ENCODE measurements around the gene ADSL.

ADSL gene

DNA sequence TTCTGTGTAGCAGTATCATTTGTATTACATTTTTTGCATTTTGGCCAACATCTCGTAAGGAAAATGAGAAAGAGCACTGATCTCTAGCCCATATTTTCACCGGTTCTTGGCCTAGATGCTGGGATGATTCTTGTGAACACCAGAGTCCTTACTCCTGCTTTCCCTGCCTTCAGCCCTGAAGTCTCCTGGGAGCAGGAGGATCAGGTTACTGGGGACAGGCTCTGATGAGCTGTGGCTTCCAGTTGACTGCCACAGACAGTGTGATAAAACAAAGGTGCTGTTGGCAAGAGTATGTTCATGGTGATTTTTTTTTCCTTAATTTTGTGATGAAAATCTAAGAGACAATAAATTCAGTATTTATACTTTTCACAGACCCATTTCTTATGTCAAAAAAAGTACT, 34.2 kb upstream of the ADSL start:
- H3K4me1 ChIP-seq (ENCODE audit: insufficient read depth, poor library complexity, severe bottlenecking): no peaks in the 10 kb centered on the region
- no peak overlapping the region for H3K4me3 ChIP-seq (ENCODE audit: severe bottlenecking)
- no peak for TF ChIP-seq CTCF (IDR thresholded peaks at IDR 0.05; ENCODE audit: poor library complexity, severe bottlenecking)
- no peaks in the 10 kb centered on the region for H3K9me3 ChIP-seq (ENCODE audit: severe bottlenecking)
- DNase-seq (ENCODE audit: low spot score) (no peak), ATAC-seq (ENCODE audit: low read depth) (no peak)
- no peak overlapping the region for H3K27ac ChIP-seq (ENCODE audit: poor library complexity, severe bottlenecking)
- H3K27me3 ChIP-seq (ENCODE audit: insufficient read depth, poor library complexity, severe bottlenecking): no peaks in the 10 kb centered on the region
- H3K36me3 ChIP-seq (ENCODE audit: low read depth): peaks cover 76% of the 10 kb centered on the region

DNA sequence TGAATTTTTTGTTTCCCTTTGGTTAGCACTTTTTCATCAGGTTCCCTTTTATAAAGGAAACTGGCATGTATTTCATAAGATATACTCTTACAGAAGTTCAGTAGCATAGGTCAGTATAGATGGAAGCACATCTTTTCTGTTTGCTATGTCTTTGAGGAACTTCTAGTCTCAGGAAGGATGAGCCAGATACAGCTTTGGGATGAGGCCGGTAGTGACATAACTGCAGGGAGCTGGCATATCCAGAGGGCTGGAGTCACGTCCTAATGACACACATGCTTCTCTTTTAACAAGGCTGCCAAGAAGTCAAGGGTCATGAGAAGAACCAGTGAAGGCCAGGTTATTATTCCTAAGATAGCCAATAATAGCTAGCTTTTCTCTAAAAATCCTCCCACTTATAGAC, 33.3 kb upstream of the ADSL start:
- no peaks in the 10 kb centered on the region for H3K9me3 ChIP-seq (ENCODE audit: severe bottlenecking)
- TF ChIP-seq CTCF (IDR thresholded peaks at IDR 0.05; ENCODE audit: poor library complexity, severe bottlenecking): no peak
- H3K4me1 ChIP-seq (ENCODE audit: insufficient read depth, poor library complexity, severe bottlenecking): no peaks in the 10 kb centered on the region
- H3K27me3 ChIP-seq (ENCODE audit: insufficient read depth, poor library complexity, severe bottlenecking): no peaks in the 10 kb centered on the region
- ATAC-seq (ENCODE audit: low read depth): no peak
- no peak for DNase-seq (ENCODE audit: low spot score)
- H3K36me3 ChIP-seq (ENCODE audit: low read depth): peaks cover 80% of the 10 kb centered on the region
- H3K4me3 ChIP-seq (ENCODE audit: severe bottlenecking): no peak overlapping the region
- no peak overlapping the region for H3K27ac ChIP-seq (ENCODE audit: poor library complexity, severe bottlenecking)

GRCh38 chr22:40314041-40314440, 32.3 kb upstream of the ADSL start:
- DNase-seq (ENCODE audit: low spot score): no peak
- Histone ChIP-seq H3K9me3 (ENCODE audit: severe bottlenecking) (no peaks in the 10 kb centered on the region), H3K27ac (ENCODE audit: poor library complexity, severe bottlenecking) (no peak overlapping the region), H3K27me3 (ENCODE audit: insufficient read depth, poor library complexity, severe bottlenecking) (no peaks in the 10 kb centered on the region), H3K36me3 (ENCODE audit: low read depth) (peaks cover 80% of the 10 kb centered on the region), H3K4me1 (ENCODE audit: insufficient read depth, poor library complexity, severe bottlenecking) (no peaks in the 10 kb centered on the region), H3K4me3 (ENCODE audit: severe bottlenecking) (no peak overlapping the region)
- TF ChIP-seq CTCF (IDR thresholded peaks at IDR 0.05; ENCODE audit: poor library complexity, severe bottlenecking): no peak
- ATAC-seq (ENCODE audit: low read depth): no peak

GRCh38 chr22:40320687-40321086, 25.6 kb upstream of the ADSL start:
- ATAC-seq (ENCODE audit: low read depth): no peak
- Histone ChIP-seq H3K27me3 (ENCODE audit: insufficient read depth, poor library complexity, severe bottlenecking) (no peaks in the 10 kb centered on the region), H3K9me3 (ENCODE audit: severe bottlenecking) (no peaks in the 10 kb centered on the region), H3K36me3 (ENCODE audit: low read depth) (peaks cover 34% of the 10 kb centered on the region), H3K4me1 (ENCODE audit: insufficient read depth, poor library complexity, severe bottlenecking) (no peaks in the 10 kb centered on the region), H3K27ac (ENCODE audit: poor library complexity, severe bottlenecking) (no peak overlapping the region), H3K4me3 (ENCODE audit: severe bottlenecking) (no peak overlapping the region)
- TF ChIP-seq CTCF (IDR thresholded peaks at IDR 0.05; ENCODE audit: poor library complexity, severe bottlenecking): no peak
- no peak for DNase-seq (ENCODE audit: low spot score)

DNA sequence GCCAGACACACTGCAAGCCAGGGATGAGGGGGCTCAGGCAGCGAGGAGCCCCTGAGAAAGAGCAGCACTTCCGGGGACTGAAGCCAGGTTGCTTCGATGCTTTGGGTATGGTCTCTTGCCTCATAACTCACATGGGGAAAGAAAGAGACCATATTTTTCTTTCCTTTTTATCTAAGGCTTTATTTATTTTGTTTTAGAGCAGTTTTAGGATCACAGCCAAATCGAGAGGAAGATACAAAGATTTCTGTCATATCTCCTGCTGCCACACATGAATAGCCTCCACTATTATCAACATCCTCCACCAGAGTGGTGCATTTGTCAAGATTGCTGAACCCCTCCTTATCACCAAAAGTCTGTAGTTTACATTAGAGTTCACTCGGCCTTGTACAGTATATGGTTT, 24.3 kb upstream of the ADSL start:
- H3K36me3 ChIP-seq (ENCODE audit: low read depth): peaks cover 27% of the 10 kb centered on the region
- ATAC-seq (ENCODE audit: low read depth) (no peak), DNase-seq (ENCODE audit: low spot score) (no peak)
- no peaks in the 10 kb centered on the region for H3K27me3 ChIP-seq (ENCODE audit: insufficient read depth, poor library complexity, severe bottlenecking)
- H3K4me1 ChIP-seq (ENCODE audit: insufficient read depth, poor library complexity, severe bottlenecking): no peaks in the 10 kb centered on the region
- no peak for TF ChIP-seq CTCF (IDR thresholded peaks at IDR 0.05; ENCODE audit: poor library complexity, severe bottlenecking)
- H3K9me3 ChIP-seq (ENCODE audit: severe bottlenecking): no peaks in the 10 kb centered on the region
- H3K27ac ChIP-seq (ENCODE audit: poor library complexity, severe bottlenecking): no peak overlapping the region
- no peak overlapping the region for H3K4me3 ChIP-seq (ENCODE audit: severe bottlenecking)
